ENCODE measurements around the gene FAM177A1. TPM values are rescaled to one million over a fixed set of nuclear protein-coding genes. Genes with fewer than 3 reads are reported as not detected.

Gene FAM177A1
- total and polyA plus RNA-seq, 4 donors: 12.8 to 69.5 (median 39.4) TPM

DNA sequence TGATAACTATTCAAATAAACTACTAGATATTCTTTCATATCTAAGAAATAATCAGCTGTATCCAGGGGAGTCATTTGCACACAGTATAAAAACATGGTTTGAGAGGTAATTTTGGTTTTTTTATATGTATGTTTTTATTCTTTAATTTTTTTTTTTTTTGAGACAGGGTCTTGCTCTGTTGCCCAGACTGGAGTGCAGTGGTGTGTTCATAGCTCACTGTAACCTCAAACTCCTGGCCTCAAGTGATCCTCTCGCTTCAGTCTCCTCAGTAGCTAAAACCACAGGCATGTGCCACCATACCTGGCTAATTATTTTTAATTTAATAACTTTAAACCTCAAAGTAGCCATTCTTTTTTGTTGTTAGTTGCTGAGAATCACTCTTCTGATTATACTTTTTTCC, 78.1 kb downstream of the FAM177A1 start:
- Histone ChIP-seq H3K4me3 (ENCODE audit: low read depth in 1 of 3, low read length in 3 of 3) (no peak overlapping the region), H3K9me3 (ENCODE audit: control insufficient read depth in 4 of 4, low read length in 3 of 4) (no peaks in the 10 kb centered on the region), H3K4me1 (ENCODE audit: control insufficient read depth in 4 of 4, insufficient read depth in 4 of 4, low read length in 3 of 4) (peaks cover 1 to 21% (median 16%) of the 10 kb centered on the region in 4 donors), H3K9ac (ENCODE audit: low read depth in 1 of 2, low read length in 2 of 2) (no peak overlapping the region), H3K36me3 (ENCODE audit: control insufficient read depth in 4 of 4, insufficient read depth in 3 of 4, low read depth in 1 of 4, low read length in 3 of 4) (peaks cover 0 to 4% (median 0%) of the 10 kb centered on the region in 4 donors), H3K27ac (ENCODE audit: low read depth in 1 of 2, low read length in 2 of 2) (no peak overlapping the region), H3K27me3 (ENCODE audit: control insufficient read depth in 4 of 4, insufficient read depth in 4 of 4, low read length in 3 of 4) (no peaks in the 10 kb centered on the region)
- TF ChIP-seq, protein P1, sequence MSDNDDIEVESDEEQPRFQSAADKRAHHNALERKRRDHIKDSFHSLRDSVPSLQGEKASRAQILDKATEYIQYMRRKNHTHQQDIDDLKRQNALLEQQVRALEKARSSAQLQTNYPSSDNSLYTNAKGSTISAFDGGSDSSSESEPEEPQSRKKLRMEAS (IDR thresholded peaks at IDR 0.05): no peak
- TF ChIP-seq, protein P2, sequence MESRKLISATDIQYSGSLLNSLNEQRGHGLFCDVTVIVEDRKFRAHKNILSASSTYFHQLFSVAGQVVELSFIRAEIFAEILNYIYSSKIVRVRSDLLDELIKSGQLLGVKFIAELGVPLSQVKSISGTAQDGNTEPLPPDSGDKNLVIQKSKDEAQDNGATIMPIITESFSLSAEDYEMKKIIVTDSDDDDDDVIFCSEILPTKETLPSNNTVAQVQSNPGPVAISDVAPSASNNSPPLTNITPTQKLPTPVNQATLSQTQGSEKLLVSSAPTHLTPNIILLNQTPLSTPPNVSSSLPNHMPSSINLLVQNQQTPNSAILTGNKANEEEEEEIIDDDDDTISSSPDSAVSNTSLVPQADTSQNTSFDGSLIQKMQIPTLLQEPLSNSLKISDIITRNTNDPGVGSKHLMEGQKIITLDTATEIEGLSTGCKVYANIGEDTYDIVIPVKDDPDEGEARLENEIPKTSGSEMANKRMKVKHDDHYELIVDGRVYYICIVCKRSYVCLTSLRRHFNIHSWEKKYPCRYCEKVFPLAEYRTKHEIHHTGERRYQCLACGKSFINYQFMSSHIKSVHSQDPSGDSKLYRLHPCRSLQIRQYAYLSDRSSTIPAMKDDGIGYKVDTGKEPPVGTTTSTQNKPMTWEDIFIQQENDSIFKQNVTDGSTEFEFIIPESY (IDR thresholded peaks at IDR 0.05): no peak
- TF ChIP-seq, protein P3, sequence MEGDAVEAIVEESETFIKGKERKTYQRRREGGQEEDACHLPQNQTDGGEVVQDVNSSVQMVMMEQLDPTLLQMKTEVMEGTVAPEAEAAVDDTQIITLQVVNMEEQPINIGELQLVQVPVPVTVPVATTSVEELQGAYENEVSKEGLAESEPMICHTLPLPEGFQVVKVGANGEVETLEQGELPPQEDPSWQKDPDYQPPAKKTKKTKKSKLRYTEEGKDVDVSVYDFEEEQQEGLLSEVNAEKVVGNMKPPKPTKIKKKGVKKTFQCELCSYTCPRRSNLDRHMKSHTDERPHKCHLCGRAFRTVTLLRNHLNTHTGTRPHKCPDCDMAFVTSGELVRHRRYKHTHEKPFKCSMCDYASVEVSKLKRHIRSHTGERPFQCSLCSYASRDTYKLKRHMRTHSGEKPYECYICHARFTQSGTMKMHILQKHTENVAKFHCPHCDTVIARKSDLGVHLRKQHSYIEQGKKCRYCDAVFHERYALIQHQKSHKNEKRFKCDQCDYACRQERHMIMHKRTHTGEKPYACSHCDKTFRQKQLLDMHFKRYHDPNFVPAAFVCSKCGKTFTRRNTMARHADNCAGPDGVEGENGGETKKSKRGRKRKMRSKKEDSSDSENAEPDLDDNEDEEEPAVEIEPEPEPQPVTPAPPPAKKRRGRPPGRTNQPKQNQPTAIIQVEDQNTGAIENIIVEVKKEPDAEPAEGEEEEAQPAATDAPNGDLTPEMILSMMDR (IDR thresholded peaks at IDR 0.05; ENCODE audit: low read depth, low read length, missing input control): no peak
- no peak for TF ChIP-seq HNF4G (IDR thresholded peaks at IDR 0.05)
- TF ChIP-seq SP1 (IDR thresholded peaks at IDR 0.05): no peak
- TF ChIP-seq, protein P4, sequence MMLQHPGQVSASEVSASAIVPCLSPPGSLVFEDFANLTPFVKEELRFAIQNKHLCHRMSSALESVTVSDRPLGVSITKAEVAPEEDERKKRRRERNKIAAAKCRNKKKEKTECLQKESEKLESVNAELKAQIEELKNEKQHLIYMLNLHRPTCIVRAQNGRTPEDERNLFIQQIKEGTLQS (IDR thresholded peaks at IDR 0.05): no peak
- no peak for TF ChIP-seq YY1 (IDR thresholded peaks at IDR 0.05)
- no peak for TF ChIP-seq FOXA1 (IDR thresholded peaks at IDR 0.05)
- TF ChIP-seq, protein P5, sequence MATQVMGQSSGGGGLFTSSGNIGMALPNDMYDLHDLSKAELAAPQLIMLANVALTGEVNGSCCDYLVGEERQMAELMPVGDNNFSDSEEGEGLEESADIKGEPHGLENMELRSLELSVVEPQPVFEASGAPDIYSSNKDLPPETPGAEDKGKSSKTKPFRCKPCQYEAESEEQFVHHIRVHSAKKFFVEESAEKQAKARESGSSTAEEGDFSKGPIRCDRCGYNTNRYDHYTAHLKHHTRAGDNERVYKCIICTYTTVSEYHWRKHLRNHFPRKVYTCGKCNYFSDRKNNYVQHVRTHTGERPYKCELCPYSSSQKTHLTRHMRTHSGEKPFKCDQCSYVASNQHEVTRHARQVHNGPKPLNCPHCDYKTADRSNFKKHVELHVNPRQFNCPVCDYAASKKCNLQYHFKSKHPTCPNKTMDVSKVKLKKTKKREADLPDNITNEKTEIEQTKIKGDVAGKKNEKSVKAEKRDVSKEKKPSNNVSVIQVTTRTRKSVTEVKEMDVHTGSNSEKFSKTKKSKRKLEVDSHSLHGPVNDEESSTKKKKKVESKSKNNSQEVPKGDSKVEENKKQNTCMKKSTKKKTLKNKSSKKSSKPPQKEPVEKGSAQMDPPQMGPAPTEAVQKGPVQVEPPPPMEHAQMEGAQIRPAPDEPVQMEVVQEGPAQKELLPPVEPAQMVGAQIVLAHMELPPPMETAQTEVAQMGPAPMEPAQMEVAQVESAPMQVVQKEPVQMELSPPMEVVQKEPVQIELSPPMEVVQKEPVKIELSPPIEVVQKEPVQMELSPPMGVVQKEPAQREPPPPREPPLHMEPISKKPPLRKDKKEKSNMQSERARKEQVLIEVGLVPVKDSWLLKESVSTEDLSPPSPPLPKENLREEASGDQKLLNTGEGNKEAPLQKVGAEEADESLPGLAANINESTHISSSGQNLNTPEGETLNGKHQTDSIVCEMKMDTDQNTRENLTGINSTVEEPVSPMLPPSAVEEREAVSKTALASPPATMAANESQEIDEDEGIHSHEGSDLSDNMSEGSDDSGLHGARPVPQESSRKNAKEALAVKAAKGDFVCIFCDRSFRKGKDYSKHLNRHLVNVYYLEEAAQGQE (IDR thresholded peaks at IDR 0.05): no peak
- WGBS: 97% methylated on average over 1 of the region's 1 CpG
- no peak for DNase-seq (ENCODE audit: low spot score)

Other genes starting within 250 kb of the FAM177A1 start
- gene BAZ1A, start 170.9 kb upstream of the FAM177A1 start, total RNA-seq: 10 to 100 TPM; 18.5 to 44.9 TPM
- 1 to 10 TPM; 4.5 to 8.1 TPM for gene BAZ1A, start 170.9 kb upstream of the FAM177A1 start, polyA plus RNA-seq
- 100 to 1,000 TPM in 1 of 2 donors, 10 to 100 TPM in 1; 38.6 to 113 TPM for gene SRP54, start 63.3 kb upstream of the FAM177A1 start, total RNA-seq
- 10 to 100 TPM; 32.6 to 38.2 TPM for gene SRP54, start 63.3 kb upstream of the FAM177A1 start, polyA plus RNA-seq
- gene PPP2R3C, start 75.7 kb downstream of the FAM177A1 start, total RNA-seq: 10 to 100 TPM in 1 of 2 donors, 1 to 10 TPM in 1; 9.8 to 19.4 TPM
- gene PPP2R3C, start 75.7 kb downstream of the FAM177A1 start, polyA plus RNA-seq: 10 to 100 TPM in 1 of 2 donors, 1 to 10 TPM in 1; 6.9 to 14.6 TPM
- gene PRORP, start 76.3 kb downstream of the FAM177A1 start, total RNA-seq: 10 to 100 TPM; 11.3 to 19.1 TPM
- 10 to 100 TPM; 12.0 to 16.8 TPM for gene PRORP, start 76.3 kb downstream of the FAM177A1 start, polyA plus RNA-seq
- gene PSMA6, start 246.1 kb downstream of the FAM177A1 start, total RNA-seq: 100 to 1,000 TPM in 1 of 2 donors, 10 to 100 TPM in 1; 91.5 to 106 TPM
- gene PSMA6, start 246.1 kb downstream of the FAM177A1 start, polyA plus RNA-seq: 100 to 1,000 TPM in 1 of 2 donors, 10 to 100 TPM in 1; 87.5 to 151 TPM

Data from liver (tissue), 9 donors.